GM19239 (cell line): ENCODE data around the gene TREML2.

Source experiments
- DNase-seq: peaks from one replicate; pipeline ENCODE4 v3.0.0; 2011; ENCODE audit warnings: low spot score; ENCODE audit not compliant: insufficient read length
- FAIRE-seq: peaks from 2 replicates; lab custom pipeline; 2011; peaks lifted over from hg19 to GRCh38; lab: Jason Lieb, UNC

TREML2 gene

GRCh38 chr6:41155132-41155805, 45.7 kb downstream of the TREML2 start:
- FAIRE-seq = no peak

GRCh38 chr6:41153992-41154625, 46.8 kb downstream of the TREML2 start, which contains the start of gene TREML1:
TREML1 (minus strand) TSS chr6:41154347; CDS start chr6:41154288, 59 bp downstream.
- FAIRE-seq (no peak), DNase-seq (no peak)

More at GRCh38 chr6:41155132-41155805, 45.7 kb downstream of the TREML2 start:
- no peak for DNase-seq

- DNase-seq = no peak
- no peak for FAIRE-seq
Measured at GRCh38 chr6:41153451-41153850, 47.5 kb downstream of the TREML2 start.

GRCh38 chr6:41150671-41151070, 50.3 kb downstream of the TREML2 start:
- FAIRE-seq = no peak
- DNase-seq = no peak

GRCh38 chr6:41147917-41148316, 53.0 kb downstream of the TREML2 start:
- no peak for DNase-seq
- no peak for FAIRE-seq
